Kidney capillary endothelial cell (primary cell): ENCODE measurements around the gene PIAS3.
A peak's percentile ranks its signal among the peaks of the same experiment; 100 is the strongest.
"Not testable (repeated sequence)": the region's sequence is repeated elsewhere in the genome, so short reads cannot be mapped to it uniquely, and the experiment has no call there.

Source experiments
- DNase-seq: peaks from one replicate; pipeline ENCODE4 v3.0.0-alpha.2; 2018; ENCODE audit warnings: low spot score

Gene PIAS3

DNA sequence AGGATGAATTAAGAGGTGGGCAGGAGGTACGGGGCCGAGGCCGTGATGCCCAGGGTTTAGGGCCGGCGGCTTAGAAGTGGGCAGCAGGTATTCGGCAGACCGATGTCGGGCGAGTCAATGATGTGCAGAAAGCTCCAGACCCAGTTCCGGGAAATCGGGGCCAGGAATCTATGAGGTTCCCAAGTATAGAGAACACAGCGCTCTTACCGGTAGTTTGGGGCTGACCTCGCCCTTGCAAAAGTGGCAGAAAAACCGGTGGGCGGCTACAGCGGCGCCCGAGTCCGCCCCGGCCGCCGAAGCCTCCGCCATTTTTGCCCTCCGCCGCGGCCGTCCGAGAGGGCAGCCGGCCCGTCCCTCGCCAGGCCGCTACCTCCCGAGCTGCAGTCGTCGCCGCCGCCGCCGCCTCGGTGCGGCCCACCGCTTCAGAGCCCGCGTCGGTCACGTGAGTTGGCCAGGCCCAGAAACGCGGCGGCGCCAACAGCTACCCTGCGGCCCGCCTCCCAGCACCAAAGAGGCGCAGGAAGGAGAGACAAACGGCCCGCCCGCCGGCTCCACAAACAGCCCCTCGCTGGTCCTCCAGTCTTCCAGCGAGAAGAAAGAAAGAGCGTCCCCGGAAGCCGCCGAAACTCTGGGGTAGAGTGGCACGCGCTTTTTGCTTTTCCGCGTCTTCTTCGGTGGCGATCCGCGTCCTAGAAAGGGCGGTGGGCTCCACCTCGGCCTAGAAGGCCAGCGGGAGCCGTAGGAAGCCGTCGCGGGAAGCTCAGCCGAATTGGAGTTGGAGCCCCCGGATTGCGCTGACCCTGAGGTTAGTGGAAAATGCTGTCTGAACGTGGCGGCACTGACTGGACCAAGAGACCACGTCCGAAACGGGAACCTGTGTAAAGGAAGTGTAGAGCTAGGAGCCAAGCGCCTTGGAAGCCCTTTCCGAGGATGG, 35.0 kb downstream of the PIAS3 start, which contains the start of the genes POLR3C and RNF115:
Gene POLR3C, plus strand, starts transcription at position 636 of the 934 bp plus-strand sequence. CDS start 1,577 bp downstream, outside the sequence.
Gene RNF115, minus strand, starts transcription at position 531 of the 934 bp plus-strand sequence. Its CDS starts 222 bp downstream, at position 309.
- DNase-seq: peak; percentile 68

DNA sequence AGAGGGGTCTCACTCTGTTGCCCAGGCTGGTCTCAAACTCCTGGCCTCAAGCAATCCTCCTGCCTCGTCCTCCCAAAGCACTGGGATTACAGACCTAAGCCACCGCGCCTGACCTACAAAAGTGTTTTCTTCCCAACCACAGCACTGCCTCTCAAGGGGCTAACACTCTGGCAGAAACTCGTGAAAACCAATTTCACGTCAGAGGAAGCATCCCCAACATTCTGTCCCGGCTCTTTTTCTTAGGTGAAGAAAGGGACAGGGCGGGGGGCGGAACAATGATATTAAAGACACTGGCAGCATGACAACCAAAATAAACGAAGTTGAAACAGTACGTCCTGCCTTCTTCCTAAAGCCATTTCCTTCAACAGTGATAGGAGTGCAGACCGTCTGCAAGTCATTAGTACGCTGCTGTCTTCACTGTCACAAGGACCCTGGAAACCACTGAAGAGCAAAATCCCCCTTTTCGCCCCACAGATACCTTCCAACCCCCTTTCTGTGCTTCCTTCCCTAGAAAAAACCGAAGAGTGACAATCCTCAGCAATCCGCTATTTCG, 36.0 kb downstream of the PIAS3 start:
- DNase-seq: not testable (repeated sequence)

GRCh38 chr1:145818095-145818494, 40.8 kb downstream of the PIAS3 start:
- not testable (repeated sequence) for DNase-seq

- DNase-seq: not testable (repeated sequence)
Observed at GRCh38 chr1:145812977-145813810, 45.7 kb downstream of the PIAS3 start.

- DNase-seq: no peak
Observed at GRCh38 chr1:145806844-145807243, 52.0 kb downstream of the PIAS3 start.

GRCh38 chr1:145806408-145806807, 52.5 kb downstream of the PIAS3 start:
- DNase-seq: no peak

- DNase-seq: no peak
Observed at GRCh38 chr1:145805057-145805456, 53.8 kb downstream of the PIAS3 start.

GRCh38 chr1:145804235-145805045, 54.4 kb downstream of the PIAS3 start:
- no peak for DNase-seq

DNA sequence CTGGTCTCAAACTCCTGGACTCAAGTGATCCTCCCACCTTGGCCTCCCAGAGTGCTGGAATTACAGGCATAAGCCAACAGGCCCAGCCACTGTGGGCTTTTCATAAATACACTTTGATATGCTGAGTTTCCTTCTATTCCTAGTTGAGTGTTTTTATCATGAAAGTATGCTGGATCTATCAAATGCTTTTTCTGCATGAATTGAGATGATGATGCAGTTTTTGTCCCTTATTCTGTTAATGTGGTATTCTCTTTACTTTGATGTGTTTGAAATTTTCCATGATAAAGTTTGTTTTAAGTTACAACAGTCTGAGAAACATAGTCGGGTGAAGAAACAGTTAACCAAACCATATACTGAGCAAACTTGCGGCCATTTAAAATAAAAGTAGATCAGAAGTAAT, 59.1 kb downstream of the PIAS3 start:
- no peak for DNase-seq
